Neural crest cell (in vitro differentiated cells): Measurements from ENCODE around the gene SUSD2. TPM values are rescaled to one million over a fixed set of nuclear protein-coding genes. Genes with fewer than 3 reads are reported as not detected.
"Not testable (repeated sequence)": the region's sequence is repeated elsewhere in the genome, so short reads cannot be mapped to it uniquely, and the experiment has no call there.

Source experiments
- DNase-seq: peaks from one replicate; pipeline ENCODE4 v3.0.0; 2021; ENCODE audit warnings: low read depth, mixed read lengths, low spot score
- H3K27ac Mint-ChIP-seq: one replicate; pipeline ENCODE4 v1.8.0; 2021; ENCODE audit warnings: mild to moderate bottlenecking, mixed read lengths; ENCODE audit not compliant: unreplicated experiment
- H3K27me3 Mint-ChIP-seq: 2 replicates; pipeline ENCODE4 v1.8.0; 2021; ENCODE audit warnings: low read depth, mild to moderate bottlenecking, mixed read lengths
- H3K36me3 Mint-ChIP-seq: 2 replicates; pipeline ENCODE4 v1.8.0; 2021; ENCODE audit warnings: low read depth, mild to moderate bottlenecking, mixed read lengths
- H3K4me1 Mint-ChIP-seq: 2 replicates; pipeline ENCODE4 v1.8.0; 2021; ENCODE audit warnings: mixed read lengths
- H3K4me3 Mint-ChIP-seq: one replicate; pipeline ENCODE4 v1.8.0; 2021; ENCODE audit warnings: mild to moderate bottlenecking, mixed read lengths
- H3K9me3 Mint-ChIP-seq: 2 replicates; pipeline ENCODE4 v1.8.0; 2021; ENCODE audit warnings: mixed read lengths
- CTCF ChIP-seq: fragments of 200-600 bp; sonication (generic); conservative IDR thresholded peaks from 2 replicates; pipeline ENCODE4 v1.5.0; 2021; ENCODE audit warnings: antibody characterized with exemption, mild to moderate bottlenecking
- total RNA-seq: library from RNA; stranded (reverse); gene quantifications from 2 replicates; pipeline ENCODE4 v1.2.1, GENCODE V29; 2021

Gene SUSD2
- total RNA-seq, 1 donor from 2014 or later, result 0.37 TPM

GRCh38 chr22:24198682-24199052 lies 17.4 kb downstream of the SUSD2 start:
- no peak for TF ChIP-seq CTCF
- Mint-ChIP-seq H3K4me1 (peaks cover 3% of the 10 kb centered on the region), H3K9me3 (no peaks in the 10 kb centered on the region), H3K36me3 (no peaks in the 10 kb centered on the region), H3K27me3 (no peaks in the 10 kb centered on the region), H3K27ac (no peak overlapping the region), H3K4me3 (no peak overlapping the region)
- no peak for DNase-seq

- Mint-ChIP-seq H3K4me1 (peaks cover 8% of the 10 kb centered on the region), H3K36me3 (peaks cover 7% of the 10 kb centered on the region), H3K27me3 (peaks cover 3% of the 10 kb centered on the region), H3K4me3 (no peak overlapping the region), H3K9me3 (peaks cover 12% of the 10 kb centered on the region), H3K27ac (no peak overlapping the region)
- no peak for DNase-seq
- TF ChIP-seq CTCF, result no peak
Observed at GRCh38 chr22:24200619-24201212, 19.4 kb downstream of the SUSD2 start.

GRCh38 chr22:24201681-24202614 lies 20.7 kb downstream of the SUSD2 start:
- no peak for TF ChIP-seq CTCF
- DNase-seq, result no peak
- peaks cover 12% of the 10 kb centered on the region for H3K9me3 Mint-ChIP-seq
- H3K27me3 Mint-ChIP-seq, result peaks cover 3% of the 10 kb centered on the region
- peaks cover 13% of the 10 kb centered on the region for H3K4me1 Mint-ChIP-seq
- H3K4me3 Mint-ChIP-seq, result no peak overlapping the region
- H3K27ac Mint-ChIP-seq, result no peak overlapping the region
- H3K36me3 Mint-ChIP-seq, result peaks cover 7% of the 10 kb centered on the region

GRCh38 chr22:24203856-24204255 lies 22.6 kb downstream of the SUSD2 start:
- not testable (repeated sequence) for H3K27me3 Mint-ChIP-seq, DNase-seq, H3K4me3 Mint-ChIP-seq, H3K36me3 Mint-ChIP-seq, H3K27ac Mint-ChIP-seq
- Mint-ChIP-seq H3K4me1 (peaks cover 26% of the 10 kb centered on the region), H3K9me3 (peaks cover 12% of the 10 kb centered on the region)

GRCh38 chr22:24205438-24206195 lies 24.3 kb downstream of the SUSD2 start:
- Mint-ChIP-seq H3K27ac (no peak overlapping the region), H3K36me3 (peaks cover 7% of the 10 kb centered on the region), H3K9me3 (peaks cover 12% of the 10 kb centered on the region), H3K4me1 (peaks cover 31% of the 10 kb centered on the region), H3K27me3 (peaks cover 3% of the 10 kb centered on the region), H3K4me3 (no peak overlapping the region)
- no peak for TF ChIP-seq CTCF
- DNase-seq, result no peak

- peaks cover 35% of the 10 kb centered on the region for H3K4me1 Mint-ChIP-seq
- H3K9me3 Mint-ChIP-seq, result peaks cover 12% of the 10 kb centered on the region
- not testable (repeated sequence) for DNase-seq, H3K27ac Mint-ChIP-seq, H3K27me3 Mint-ChIP-seq, H3K4me3 Mint-ChIP-seq, H3K36me3 Mint-ChIP-seq
Observed at GRCh38 chr22:24206460-24207263, 25.4 kb downstream of the SUSD2 start.
